ENCODE data around the gene ANGPTL4. TPM values are rescaled to one million over a fixed set of nuclear protein-coding genes. Genes with fewer than 3 reads are reported as not detected.
A peak's percentile ranks its signal among the peaks of the same experiment; 100 is the strongest.

Gene ANGPTL4
- total and polyA plus RNA-seq, 2 of the 13 experiments (the other 11 are each of a cell fraction or from before 2014, with no cell fraction given), result 0.80 to 21.7 TPM

- TF ChIP-seq BATF2 (CRISPR knock-in tag; IDR thresholded peaks at IDR 0.05) (no peak), NFIB (CRISPR knock-in tag; IDR thresholded peaks at IDR 0.05; ENCODE audit: borderline replicate concordance) (no peak), EZH2 (conservative IDR thresholded peaks at IDR 0.05; ENCODE audit: low read depth, low read length) (no peak), ZBTB37 (CRISPR knock-in tag; IDR thresholded peaks at IDR 0.05) (no peak), TARDBP (CRISPR knock-in tag; IDR thresholded peaks at IDR 0.05) (peak; percentile 48; the same call in 1 of the 2 replicates), MIER2 (CRISPR knock-in tag; IDR thresholded peaks at IDR 0.05) (no peak), TBL1XR1 (IDR thresholded peaks at IDR 0.05; ENCODE audit: borderline replicate concordance, low read length, partially characterized antibody) (no peak), ZNF816 (CRISPR knock-in tag; IDR thresholded peaks at IDR 0.05; ENCODE audit: borderline replicate concordance) (no peak), ZIK1 (CRISPR knock-in tag; IDR thresholded peaks at IDR 0.05; ENCODE audit: borderline replicate concordance, low read depth) (no peak), ZNF607 (CRISPR knock-in tag; IDR thresholded peaks at IDR 0.05; ENCODE audit: borderline replicate concordance) (0 out of 2 replicates have a peak, but pooled peaks have one; percentile 31), CC2D1A (CRISPR knock-in tag; IDR thresholded peaks at IDR 0.05) (no peak), CBX1 (IDR thresholded peaks at IDR 0.05; ENCODE audit: low read depth) (no peak), FOXO1 (CRISPR knock-in tag; IDR thresholded peaks at IDR 0.05) (peak; percentile 39; the same call in 1 of the 2 replicates), ARHGAP35 (CRISPR knock-in tag; IDR thresholded peaks at IDR 0.05; ENCODE audit: borderline replicate concordance) (no peak), CREM (IDR thresholded peaks at IDR 0.05) (peak; percentile 26; the same call in 1 of the 2 replicates), CREM (CRISPR knock-in tag; IDR thresholded peaks at IDR 0.05) (no peak), HES4 (CRISPR knock-in tag; IDR thresholded peaks at IDR 0.05; ENCODE audit: borderline replicate concordance) (no peak), HOXD1 (CRISPR knock-in tag; IDR thresholded peaks at IDR 0.05) (no peak; the same call in 1 of the 2 replicates), ZSCAN22 (CRISPR knock-in tag; IDR thresholded peaks at IDR 0.05) (no peak), PATZ1 (CRISPR knock-in tag; IDR thresholded peaks at IDR 0.05) (0 out of 2 replicates have a peak, but pooled peaks have one; percentile 43), ZXDC (CRISPR knock-in tag; IDR thresholded peaks at IDR 0.05) (no peak)
Measured at GRCh38 chr19:8361921-8362793, 1.8 kb upstream of the ANGPTL4 start (continued).
